ENCODE measurements around the gene ZNF175. TPM values are rescaled to one million over a fixed set of nuclear protein-coding genes. Genes with fewer than 3 reads are reported as not detected.
A peak's percentile ranks its signal among the peaks of the same experiment; 100 is the strongest.

ZNF175 gene
- total RNA-seq, 1 donor from 2014 or later = 7.3 TPM

DNA sequence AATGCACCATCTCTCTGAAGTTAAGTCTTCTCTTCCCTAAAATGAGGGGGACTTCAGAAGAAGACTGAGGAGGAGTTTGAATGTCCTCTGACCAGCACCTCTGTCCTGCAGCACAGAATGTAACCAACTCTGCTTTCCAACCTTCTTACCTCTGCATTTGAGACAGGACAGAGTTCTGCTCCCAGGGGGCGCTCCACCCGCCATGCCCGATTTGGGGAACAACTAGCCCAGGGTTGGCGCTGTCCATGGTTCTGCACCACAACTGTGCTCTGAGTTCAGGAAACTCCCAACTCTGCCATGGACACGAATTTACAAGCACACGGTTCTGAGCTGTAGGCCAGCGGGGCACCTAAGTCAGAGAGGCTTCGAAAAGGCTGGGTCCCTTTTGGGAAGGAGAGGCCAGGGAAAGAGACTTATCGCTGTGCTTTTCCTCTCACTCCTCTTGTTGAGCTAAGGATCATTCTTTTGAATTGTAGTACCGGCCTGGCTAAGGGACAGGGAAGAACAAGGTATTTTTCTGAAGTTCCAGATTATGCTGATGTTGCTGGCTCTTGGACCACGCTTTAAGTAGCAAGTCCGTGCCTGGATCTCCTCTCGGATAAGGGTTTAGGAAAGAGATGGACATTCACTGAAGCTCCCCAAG lies 37.0 kb downstream of the ZNF175 start:
- Histone ChIP-seq H3K4me3 (no peak overlapping the region), H3K4me1 (no peaks in the 10 kb centered on the region), H3K27ac (replicated peaks) (no peak overlapping the region), H3K9me3 (replicated peaks) (no peaks in the 10 kb centered on the region), H3K27me3 (ENCODE audit: low read depth) (peaks cover 53% of the 10 kb centered on the region), H3K36me3 (no peaks in the 10 kb centered on the region)
- TF ChIP-seq, protein P1, sequence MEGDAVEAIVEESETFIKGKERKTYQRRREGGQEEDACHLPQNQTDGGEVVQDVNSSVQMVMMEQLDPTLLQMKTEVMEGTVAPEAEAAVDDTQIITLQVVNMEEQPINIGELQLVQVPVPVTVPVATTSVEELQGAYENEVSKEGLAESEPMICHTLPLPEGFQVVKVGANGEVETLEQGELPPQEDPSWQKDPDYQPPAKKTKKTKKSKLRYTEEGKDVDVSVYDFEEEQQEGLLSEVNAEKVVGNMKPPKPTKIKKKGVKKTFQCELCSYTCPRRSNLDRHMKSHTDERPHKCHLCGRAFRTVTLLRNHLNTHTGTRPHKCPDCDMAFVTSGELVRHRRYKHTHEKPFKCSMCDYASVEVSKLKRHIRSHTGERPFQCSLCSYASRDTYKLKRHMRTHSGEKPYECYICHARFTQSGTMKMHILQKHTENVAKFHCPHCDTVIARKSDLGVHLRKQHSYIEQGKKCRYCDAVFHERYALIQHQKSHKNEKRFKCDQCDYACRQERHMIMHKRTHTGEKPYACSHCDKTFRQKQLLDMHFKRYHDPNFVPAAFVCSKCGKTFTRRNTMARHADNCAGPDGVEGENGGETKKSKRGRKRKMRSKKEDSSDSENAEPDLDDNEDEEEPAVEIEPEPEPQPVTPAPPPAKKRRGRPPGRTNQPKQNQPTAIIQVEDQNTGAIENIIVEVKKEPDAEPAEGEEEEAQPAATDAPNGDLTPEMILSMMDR (IDR thresholded peaks at IDR 0.05; ENCODE audit: borderline replicate concordance) = peak; percentile 60
- intact Hi-C loops (cut with micrococcal nuclease) = no loop called here
- peak; percentile 79 for DNase-seq

DNA sequence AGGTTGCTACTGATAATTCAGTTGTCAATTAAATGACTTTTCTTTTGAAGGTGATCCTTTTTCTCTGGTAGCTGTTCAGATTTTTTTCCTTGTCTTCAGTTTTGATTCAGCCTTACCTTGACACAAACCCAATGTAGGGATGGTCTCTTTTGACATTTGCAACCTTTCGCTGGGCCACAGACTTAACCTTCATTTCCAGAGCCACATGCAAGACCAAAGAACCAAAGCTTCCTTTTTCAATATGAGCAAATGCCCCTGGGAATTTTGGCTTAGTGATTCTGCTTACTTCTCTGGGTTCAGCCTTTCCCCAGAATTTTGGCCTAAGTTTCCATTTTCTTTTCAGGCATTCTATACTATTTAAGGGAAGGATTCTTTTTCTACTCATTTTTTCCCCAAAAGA lies 39.5 kb downstream of the ZNF175 start:
- no peak overlapping the region for H3K27ac ChIP-seq (replicated peaks)
- no peak overlapping the region for H3K4me3 ChIP-seq
- no peaks in the 10 kb centered on the region for H3K9me3 ChIP-seq (replicated peaks)
- no peaks in the 10 kb centered on the region for H3K4me1 ChIP-seq
- H3K36me3 ChIP-seq = no peaks in the 10 kb centered on the region
- intact Hi-C loops (cut with micrococcal nuclease) = no loop called here
- TF ChIP-seq, protein P1 (IDR thresholded peaks at IDR 0.05; ENCODE audit: borderline replicate concordance) = no peak
- peaks cover 71% of the 10 kb centered on the region for H3K27me3 ChIP-seq (ENCODE audit: low read depth)
- DNase-seq = no peak

DNA sequence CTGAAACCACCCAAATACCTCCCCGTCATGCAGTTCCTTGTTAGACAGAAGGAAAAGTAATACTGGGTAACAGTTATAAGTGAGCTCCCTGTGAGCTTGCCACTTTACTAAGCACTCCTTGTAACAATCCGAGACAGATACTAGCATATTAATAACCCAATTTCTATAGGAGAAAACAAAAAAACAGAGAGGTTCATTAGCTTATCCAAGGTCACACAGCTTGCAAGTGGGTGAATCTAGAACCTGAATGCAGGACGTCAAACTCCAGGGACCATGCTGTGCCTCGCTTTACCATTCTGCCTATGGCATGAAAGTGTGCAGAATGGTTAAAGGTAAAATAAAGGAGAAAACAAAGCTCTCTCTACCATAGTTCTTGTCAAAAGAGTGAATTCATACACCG lies 43.7 kb downstream of the ZNF175 start:
- Histone ChIP-seq H3K4me3 (no peak overlapping the region), H3K27ac (replicated peaks) (no peak overlapping the region), H3K27me3 (ENCODE audit: low read depth) (peaks cover 74% of the 10 kb centered on the region), H3K4me1 (no peaks in the 10 kb centered on the region), H3K9me3 (replicated peaks) (no peaks in the 10 kb centered on the region), H3K36me3 (no peaks in the 10 kb centered on the region)
- intact Hi-C loops (cut with micrococcal nuclease) = no loop called here
- TF ChIP-seq, protein P1 (IDR thresholded peaks at IDR 0.05; ENCODE audit: borderline replicate concordance) = no peak
- no peak for DNase-seq

DNA sequence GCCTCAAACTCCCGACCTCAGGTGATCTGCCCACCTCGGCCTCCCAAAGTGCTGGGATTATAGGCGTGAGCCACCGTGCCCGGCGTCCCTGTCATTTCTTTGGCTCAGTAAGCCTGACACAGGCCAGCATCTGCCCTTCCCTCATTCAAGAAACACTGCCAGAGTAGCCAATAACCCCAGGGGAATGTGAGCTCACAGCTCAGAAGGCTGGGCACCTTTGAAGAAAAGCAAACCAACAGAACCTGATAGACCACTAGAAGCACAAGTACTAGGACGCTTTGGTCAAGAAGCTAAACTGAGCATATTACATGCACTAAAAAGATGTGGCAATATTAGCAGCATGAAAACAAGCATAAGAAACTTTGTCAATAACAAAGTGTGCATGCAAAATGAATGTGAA lies 44.9 kb downstream of the ZNF175 start:
- Histone ChIP-seq H3K4me1 (no peaks in the 10 kb centered on the region), H3K27me3 (ENCODE audit: low read depth) (peaks cover 62% of the 10 kb centered on the region), H3K36me3 (no peaks in the 10 kb centered on the region), H3K27ac (replicated peaks) (no peak overlapping the region), H3K4me3 (no peak overlapping the region), H3K9me3 (replicated peaks) (no peaks in the 10 kb centered on the region)
- DNase-seq = no peak
- intact Hi-C loops (cut with micrococcal nuclease) = no loop called here
- TF ChIP-seq, protein P1 (IDR thresholded peaks at IDR 0.05; ENCODE audit: borderline replicate concordance) = no peak

DNA sequence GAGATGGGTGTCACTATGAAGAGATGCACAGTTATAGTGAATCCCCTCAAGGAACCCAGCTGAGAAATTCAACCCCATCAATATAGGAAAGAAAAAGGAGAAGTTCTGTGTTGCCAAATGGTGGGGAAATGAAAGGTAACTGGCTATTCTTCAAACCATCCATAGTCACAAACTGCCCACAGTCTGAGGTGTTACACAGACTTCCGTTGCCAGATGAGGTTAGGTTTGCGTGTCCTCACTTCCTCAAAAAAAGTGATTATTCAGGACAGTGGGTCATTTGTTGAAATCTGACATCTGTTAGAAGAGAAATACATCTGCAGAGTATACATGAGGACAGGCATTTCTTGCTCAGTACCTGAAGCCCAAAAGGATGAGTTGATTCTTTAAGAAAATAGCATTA lies 50.1 kb downstream of the ZNF175 start:
- H3K4me1 ChIP-seq = no peaks in the 10 kb centered on the region
- H3K27ac ChIP-seq (replicated peaks) = no peak overlapping the region
- no peaks in the 10 kb centered on the region for H3K36me3 ChIP-seq
- H3K4me3 ChIP-seq = no peak overlapping the region
- TF ChIP-seq, protein P1 (IDR thresholded peaks at IDR 0.05; ENCODE audit: borderline replicate concordance) = no peak
- peaks cover 37% of the 10 kb centered on the region for H3K27me3 ChIP-seq (ENCODE audit: low read depth)
- H3K9me3 ChIP-seq (replicated peaks) = no peaks in the 10 kb centered on the region
- no peak for DNase-seq
- intact Hi-C loops (cut with micrococcal nuclease) = no loop called here
